ENCODE data around the gene LYRM9. TPM values are rescaled to one million over a fixed set of nuclear protein-coding genes. Genes with fewer than 3 reads are reported as not detected.

LYRM9 gene
- total and polyA plus RNA-seq, 2 of the 8 experiments (the other 6 are each of a cell fraction or from before 2014, with no cell fraction given): 4.3 to 5.2 TPM

DNA sequence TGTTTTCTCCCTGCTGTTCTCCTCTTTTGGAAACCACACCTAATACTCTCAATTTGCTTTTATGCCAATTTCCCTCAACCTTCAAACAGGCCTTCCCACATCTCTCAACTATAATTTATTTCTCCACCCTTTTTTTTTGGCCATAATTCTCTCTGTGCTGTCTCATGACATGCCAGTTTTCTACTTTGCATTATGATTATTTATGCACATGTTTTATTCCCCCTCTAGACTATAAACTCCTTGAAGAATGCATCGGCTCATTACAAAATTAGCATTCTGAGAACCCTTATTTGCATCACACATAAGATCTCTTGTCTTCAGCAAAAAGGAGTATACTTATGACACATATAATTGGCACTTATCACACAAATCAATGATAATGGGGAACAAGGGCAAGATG lies 10.9 kb upstream of the LYRM9 start (continued):
- TF ChIP-seq HDAC6 (IDR thresholded peaks at IDR 0.05; ENCODE audit: low read depth, low read length): no peak
- TF ChIP-seq RAD21 (IDR thresholded peaks at IDR 0.05 in 1 of 2, conservative IDR thresholded peaks at IDR 0.05 in 1 of 2; ENCODE audit: low read depth in 2 of 2, low read length in 2 of 2): no peak
- no peak for TF ChIP-seq CHD1 (IDR thresholded peaks at IDR 0.05; ENCODE audit: low read depth, low read length)

Measured in H1 (cell line).